IMR-90 (cell line): ENCODE results near the gene A3GALT2. TPM values are rescaled to one million over a fixed set of nuclear protein-coding genes. Genes with fewer than 3 reads are reported as not detected.

Experiments used
- ATAC-seq: fragments of 200-7000 bp; cut with Tn5 transposase; 2 replicates; pipeline ENCODE4 v1.9.1; 2020; ENCODE audit warnings: low read depth, mild to moderate bottlenecking, moderate library complexity
- BruUV-seq: library from RNA; stranded (reverse); fragments of 400-500 nt; replicated peaks from 2 replicates; lab custom pipeline; 2021; lab: Mats Ljungman, UMichigan
- CTCF ChIA-PET: fragments of 300-600 bp; formaldehyde crosslinking; extraction: SDS; loops from one replicate; lab custom pipeline; 2021; ENCODE audit warnings: antibody characterized with exemption; lab: Yijun Ruan, JAX
- POLR2A ChIA-PET: fragments of 300-600 bp; sonication (Branson Sonifier 250); formaldehyde crosslinking; loops from one replicate; lab custom pipeline; 2022; ENCODE audit warnings: antibody characterized with exemption; ENCODE audit not compliant: unreplicated experiment; lab: Charles Lee
- DNase-seq: peaks from one replicate; pipeline ENCODE4 v3.0.0; 2013
- H2AFZ ChIP-seq: replicated peaks from 2 replicates; pipeline ENCODE3; 2013; ENCODE audit warnings: low read length, mild to moderate bottlenecking; ENCODE audit not compliant: poor library complexity
- H2AK5ac ChIP-seq: 2 replicates; pipeline ENCODE4 v1.6.1; 2013; ENCODE audit warnings: low read depth, low read length, inconsistent platforms
- H2AK9ac ChIP-seq: replicated peaks from 2 replicates; pipeline ENCODE3; 2013; ENCODE audit warnings: mild to moderate bottlenecking, low read depth, low read length, moderate library complexity; ENCODE audit not compliant: poor library complexity
- H2BK120ac ChIP-seq: 2 replicates; pipeline ENCODE4 v1.6.1; 2013; ENCODE audit warnings: low read depth, low read length, inconsistent platforms
- H2BK15ac ChIP-seq: 3 replicates; pipeline ENCODE4 v1.6.1; 2013; ENCODE audit warnings: low read depth, low read length, inconsistent platforms
- H2BK20ac ChIP-seq: 2 replicates; pipeline ENCODE4 v1.6.1; 2013; ENCODE audit warnings: low read depth, mild to moderate bottlenecking, inconsistent platforms, low read length, moderate library complexity
- H2BK5ac ChIP-seq: 2 replicates; pipeline ENCODE4 v1.6.1; 2013; ENCODE audit warnings: mild to moderate bottlenecking, low read depth, low read length, inconsistent platforms; ENCODE audit not compliant: poor library complexity, severe bottlenecking
- H3K14ac ChIP-seq: replicated peaks from 2 replicates; pipeline ENCODE4 v1.6.1; 2013; ENCODE audit warnings: low read depth, low read length, inconsistent platforms
- H3K18ac ChIP-seq: 2 replicates; pipeline ENCODE4 v1.6.1; 2013; ENCODE audit warnings: low read depth, low read length, control low read depth
- H3K23ac ChIP-seq: 2 replicates; pipeline ENCODE4 v1.6.1; 2013; ENCODE audit warnings: low read depth, low read length, inconsistent platforms
- H3K27ac ChIP-seq: 2 replicates; pipeline ENCODE4 v1.5.1; 2013; ENCODE audit warnings: mild to moderate bottlenecking, control low read depth, low read length; ENCODE audit not compliant: insufficient read depth
- H3K27me3 ChIP-seq: 2 replicates; pipeline ENCODE4 v1.6.1; 2013; ENCODE audit warnings: low read length; ENCODE audit not compliant: control insufficient read depth, insufficient read depth
- H3K36me3 ChIP-seq: 2 replicates; pipeline ENCODE4 v1.6.1; 2013; ENCODE audit warnings: low read length, mixed read lengths; ENCODE audit not compliant: control insufficient read depth, insufficient read depth
- H3K4ac ChIP-seq: 2 replicates; pipeline ENCODE4 v1.6.1; 2013; ENCODE audit warnings: low read depth, low read length, inconsistent platforms
- H3K4me1 ChIP-seq: 2 replicates; pipeline ENCODE4 v1.6.1; 2013; ENCODE audit warnings: low read length, mixed read lengths; ENCODE audit not compliant: control insufficient read depth, insufficient read depth
- H3K4me2 ChIP-seq: 2 replicates; pipeline ENCODE4 v1.6.1; 2013; ENCODE audit warnings: low read depth, mild to moderate bottlenecking, control low read depth, low read length, moderate library complexity
- H3K4me3 ChIP-seq: 2 replicates; pipeline ENCODE4 v1.5.1; 2013; ENCODE audit warnings: low read depth, mild to moderate bottlenecking, control low read depth, low read length, moderate library complexity; ENCODE audit not compliant: insufficient read depth
- H3K56ac ChIP-seq: 2 replicates; pipeline ENCODE4 v1.6.1; 2013; ENCODE audit warnings: low read length, inconsistent platforms; ENCODE audit not compliant: insufficient read depth; ENCODE audit errors: extremely low read depth
- H3K79me1 ChIP-seq, 2 experiments: 2 replicates each; pipeline ENCODE4 v1.6.1; 2013; ENCODE audit warnings: low read length in 2 of 2, inconsistent platforms in 1 of 2, low read depth in 1 of 2
- H3K9ac ChIP-seq: 2 replicates; pipeline ENCODE4 v1.6.1; 2013; ENCODE audit warnings: low read depth, low read length, control low read depth
- H3K9me1 ChIP-seq: 2 replicates; pipeline ENCODE4 v1.6.1; 2013; ENCODE audit warnings: low read length, inconsistent platforms; ENCODE audit not compliant: insufficient read depth
- H3K9me3 ChIP-seq: 2 replicates; pipeline ENCODE4 v1.6.1; 2013; ENCODE audit warnings: low read length; ENCODE audit not compliant: control insufficient read depth, insufficient read depth
- H4K20me1 ChIP-seq: 2 replicates; pipeline ENCODE4 v1.6.1; 2013; ENCODE audit warnings: low read length, inconsistent platforms; ENCODE audit not compliant: insufficient read depth
- H4K5ac ChIP-seq: 2 replicates; pipeline ENCODE4 v1.6.1; 2013; ENCODE audit warnings: mild to moderate bottlenecking, low read depth, low read length, control low read depth
- H4K8ac ChIP-seq, 2 experiments: 2 replicates each; pipeline ENCODE4 v1.6.1; 2013; ENCODE audit warnings: low read depth in 2 of 2, low read length in 2 of 2, control low read depth in 1 of 2, inconsistent platforms in 1 of 2
- H4K91ac ChIP-seq: 2 replicates; pipeline ENCODE4 v1.6.1; 2013; ENCODE audit warnings: low read depth, low read length, inconsistent platforms; ENCODE audit not compliant: insufficient read depth
- BHLHE40 ChIP-seq: fragments of 150-350 bp; IDR thresholded peaks from 2 replicates; pipeline ENCODE4 v1.6.1; 2016; ENCODE audit warnings: mild to moderate bottlenecking, low read depth, low read length
- CHD1 ChIP-seq: IDR thresholded peaks from 2 replicates; pipeline ENCODE4 v1.6.1; 2012; ENCODE audit warnings: low read depth, low read length, improper control_type of control experiment
- FOS ChIP-seq: fragments of 150-350 bp; IDR thresholded peaks from 2 replicates; pipeline ENCODE4 v1.6.1; 2016; ENCODE audit warnings: low read depth, low read length
- NFE2L2 ChIP-seq: fragments of 150-350 bp; IDR thresholded peaks from 2 replicates; pipeline ENCODE4 v1.6.1; 2016; ENCODE audit warnings: low read depth, mild to moderate bottlenecking, low read length
- POLR2A ChIP-seq: IDR thresholded peaks from 2 replicates; pipeline ENCODE4 v1.6.1; 2012; ENCODE audit warnings: mild to moderate bottlenecking, low read depth, low read length
- RAD21 ChIP-seq: IDR thresholded peaks from 2 replicates; pipeline ENCODE4 v1.6.1; 2012; ENCODE audit warnings: low read length, improper control_type of control experiment
- SMC3 ChIP-seq: fragments of 150-350 bp; IDR thresholded peaks from 2 replicates; pipeline ENCODE4 v1.6.1; 2016; ENCODE audit warnings: low read depth, mild to moderate bottlenecking, antibody characterized with exemption, low read length, moderate library complexity
- WGBS, 2 experiments: methylation state at CpG; one replicate each; pipeline versions ENCODE4 v1.1.5 to v1.1.7; 2013; ENCODE audit warnings: missing lambda C conversion rate in 2 of 2; ENCODE audit not compliant: insufficient read length in 1 of 2; ENCODE audit errors: extremely low coverage in 2 of 2; 5-methylcytosine and 5-hydroxymethylcytosine counted together
- dilution Hi-C: fragments of 300-500 bp; cut with HindIII; formaldehyde crosslinking; loops from one replicate; pipeline ENCODE4 v1.14.3; 2018; ENCODE audit warnings: low sequenced_read_pairs; ENCODE audit not compliant: unreplicated experiment
- in situ Hi-C: fragments of 300-500 bp; cut with MboI; formaldehyde crosslinking; loops from 3 replicates; pipeline ENCODE4 v1.14.3; 2019; ENCODE audit warnings: low sequenced_read_pairs, inconsistent platforms, mixed read lengths
- intact Hi-C: fragments of 100-400 bp; cut with micrococcal nuclease; formaldehyde crosslinking; loops from 2 replicates; pipeline ENCODE4 v1.10.0; 2022
- polyA plus RNA-seq, 3 experiments: library from polyadenylated mRNA; depleted of rRNA; stranded (reverse); fragments of >200 nt; gene quantifications; 2 replicates each; pipeline ENCODE4 v1.2.3, GENCODE V29; 2012; ENCODE audit warnings: low replicate concordance in 1 of 3
- total RNA-seq: library from RNA; depleted of rRNA; stranded (reverse); fragments of >200 nt; gene quantifications from 2 replicates; pipeline ENCODE4 v1.2.3, GENCODE V29; 2012

Gene A3GALT2
- total and polyA plus RNA-seq, 2 of the 4 experiments (the other 2 are of a cell fraction) = not detected

GRCh38 chr1:33275195-33275594 lies 45.7 kb downstream of the A3GALT2 start:
- no peak overlapping the region for H4K91ac ChIP-seq
- no peak for DNase-seq
- H4K5ac ChIP-seq = no peak overlapping the region
- 82% methylated on average over 6 of the region's 6 CpGs; no CpG with 5 or more reads in 1 of the 2 experiments for WGBS, 2 experiments
- intact Hi-C loops (no loop called here), dilution Hi-C loops (no loop called here), in situ Hi-C loops (no loop called here)
- H2AK5ac ChIP-seq = no peak overlapping the region
- no peak overlapping the region for H3K9ac ChIP-seq
- no peaks in the 10 kb centered on the region for H3K27me3 ChIP-seq
- TF ChIP-seq NFE2L2 = no peak
- no peak for TF ChIP-seq RAD21
- TF ChIP-seq BHLHE40 = no peak
- TF ChIP-seq POLR2A = no peak
- no peak for TF ChIP-seq FOS
- no peak for TF ChIP-seq CHD1
- TF ChIP-seq SMC3 = no peak
- H3K9me1 ChIP-seq = peaks cover 13% of the 10 kb centered on the region
- H3K79me1 ChIP-seq = peaks cover 25 to 52% of the 10 kb centered on the region in 2 experiments
- H4K20me1 ChIP-seq = peaks cover 19% of the 10 kb centered on the region; the same call in 1 of the 2 replicates
- no peak overlapping the region for H2BK120ac ChIP-seq
- H3K14ac ChIP-seq = no peak overlapping the region
- no peak overlapping the region for H3K56ac ChIP-seq
- no peak overlapping the region for H3K4me3 ChIP-seq
- H2BK20ac ChIP-seq = no peak overlapping the region
- ATAC-seq = no peak
- no peak overlapping the region for H3K23ac ChIP-seq
- H3K27ac ChIP-seq = no peak overlapping the region
- no peak overlapping the region for H2BK15ac ChIP-seq
- H3K18ac ChIP-seq = no peak overlapping the region
- BruUV-seq = no TSS peak
- H3K9me3 ChIP-seq = no peaks in the 10 kb centered on the region
- no peak overlapping the region for H3K4ac ChIP-seq
- H3K4me2 ChIP-seq = no peak overlapping the region
- POLR2A ChIA-PET = no interaction called here
- H2AK9ac ChIP-seq = no peak overlapping the region
- H3K4me1 ChIP-seq = no peaks in the 10 kb centered on the region; the same call in 1 of the 2 replicates
- H2AFZ ChIP-seq = no peak overlapping the region
- no peak overlapping the region for H2BK5ac ChIP-seq
- no peak overlapping the region for H4K8ac ChIP-seq
- CTCF ChIA-PET = no interaction called here
- H3K36me3 ChIP-seq = peaks cover 29% of the 10 kb centered on the region
